DMS53 (cell line): ENCODE data around the gene RBM4B.

Experiments used
- DNase-seq: peaks from one replicate; lab custom pipeline; 2025; lab: John Stamatoyannopoulos, UW

The RBM4B gene

GRCh38 chr11:66706989-66707388 lies 29.3 kb upstream of the RBM4B start:
- no peak for DNase-seq

- DNase-seq = no peak
These were observed 28.1 kb upstream of the RBM4B start for GRCh38 chr11:66705587-66706335.

- no peak for DNase-seq
These were observed 27.1 kb upstream of the RBM4B start for GRCh38 chr11:66704659-66705360.

GRCh38 chr11:66701432-66702240 lies 23.9 kb upstream of the RBM4B start:
- peak; percentile 25 for DNase-seq

GRCh38 chr11:66700742-66701141 lies 23.1 kb upstream of the RBM4B start:
- no peak for DNase-seq

- no peak for DNase-seq
These were observed 22.6 kb upstream of the RBM4B start for GRCh38 chr11:66700337-66700736.

- no peak for DNase-seq
These were observed 20.8 kb upstream of the RBM4B start for GRCh38 chr11:66698491-66698890.

- no peak for DNase-seq
These were observed 20.3 kb upstream of the RBM4B start for GRCh38 chr11:66697988-66698387.

GRCh38 chr11:66696146-66696545 lies 18.5 kb upstream of the RBM4B start:
- DNase-seq = peak; percentile 53

GRCh38 chr11:66694732-66695207 lies 17.1 kb upstream of the RBM4B start:
- peak; percentile 99 for DNase-seq

GRCh38 chr11:66694056-66694410 lies 16.3 kb upstream of the RBM4B start:
- no peak for DNase-seq

GRCh38 chr11:66693356-66694055 lies 15.8 kb upstream of the RBM4B start:
- no peak for DNase-seq

GRCh38 chr11:66692871-66693331 lies 15.2 kb upstream of the RBM4B start:
- DNase-seq = no peak

- DNase-seq = no peak
These were observed 14.8 kb upstream of the RBM4B start for GRCh38 chr11:66692446-66692845.

- no peak for DNase-seq
These were observed 13.8 kb upstream of the RBM4B start for GRCh38 chr11:66691311-66691980.

- DNase-seq = no peak
These were observed 12.2 kb upstream of the RBM4B start for GRCh38 chr11:66689661-66690590.

- DNase-seq = no peak
These were observed 11.2 kb upstream of the RBM4B start for GRCh38 chr11:66688561-66689534.

GRCh38 chr11:66687831-66688281 lies 10.2 kb upstream of the RBM4B start:
- DNase-seq = no peak
